T-helper 17 cell (primary cell): ENCODE measurements around the gene SKI. TPM values are rescaled to one million over a fixed set of nuclear protein-coding genes. Genes with fewer than 3 reads are reported as not detected.
"Not testable (repeated sequence)": the region's sequence is repeated elsewhere in the genome, so short reads cannot be mapped to it uniquely, and the experiment has no call there.

ENCODE experiments used
- ATAC-seq: fragments of 150-1000 bp; cut with Tn5 transposase; 2 replicates; pipeline ENCODE4 v1.10.0; 2021; ENCODE audit warnings: mild to moderate bottlenecking, moderate library complexity
- DNase-seq, 3 donors: peaks; one replicate each; pipeline versions ENCODE4 v3.0.0 to v3.0.0-alpha.2; 2020 to 2021
- H3K9me3 ChIP-seq: one replicate; pipeline ENCODE4 v1.7.0; 2013; ENCODE audit warnings: low read length, mild to moderate bottlenecking; ENCODE audit not compliant: control insufficient read depth, poor library complexity, severe bottlenecking
- H3K27ac Mint-ChIP-seq: one replicate; pipeline ENCODE4 v1.8.0; 2022; ENCODE audit warnings: mild to moderate bottlenecking, moderate library complexity, mixed read lengths
- H3K27me3 Mint-ChIP-seq: one replicate; pipeline ENCODE4 v1.8.0; 2022; ENCODE audit warnings: mixed read lengths
- H3K36me3 Mint-ChIP-seq: one replicate; pipeline ENCODE4 v1.8.0; 2022; ENCODE audit warnings: low read depth, mixed read lengths
- H3K4me1 Mint-ChIP-seq: one replicate; pipeline ENCODE4 v1.8.0; 2022; ENCODE audit warnings: mild to moderate bottlenecking, mixed read lengths
- H3K4me3 Mint-ChIP-seq: one replicate; pipeline ENCODE4 v1.8.0; 2022; ENCODE audit warnings: mild to moderate bottlenecking, moderate library complexity, mixed read lengths
- total RNA-seq, 4 donors: library from RNA in 2 of 4; stranded (reverse) in 2 of 4; gene quantifications; one replicate each; pipeline ENCODE4 v1.2.3 and lab custom pipeline; 2022 to 2026

Gene SKI
- total RNA-seq, 2 donors from 2014 or later: 183 to 215 TPM

- not testable (repeated sequence) for ATAC-seq, H3K4me1 Mint-ChIP-seq, DNase-seq, H3K36me3 Mint-ChIP-seq, H3K27me3 Mint-ChIP-seq, H3K27ac Mint-ChIP-seq, H3K9me3 ChIP-seq, H3K4me3 Mint-ChIP-seq
Observed at GRCh38 chr1:2331580-2331979, 103.5 kb downstream of the SKI start.

GRCh38 chr1:2334366-2334765, 106.2 kb downstream of the SKI start:
- no peak for ATAC-seq
- no peaks in the 10 kb centered on the region for H3K9me3 ChIP-seq
- Mint-ChIP-seq H3K27ac (no peak overlapping the region), H3K27me3 (no peaks in the 10 kb centered on the region), H3K36me3 (no peaks in the 10 kb centered on the region), H3K4me1 (peaks cover 2% of the 10 kb centered on the region), H3K4me3 (no peak overlapping the region)
- DNase-seq: no peak

GRCh38 chr1:2334883-2335534, 106.9 kb downstream of the SKI start:
- DNase-seq (no peak), ATAC-seq (no peak)
- no peaks in the 10 kb centered on the region for H3K36me3 Mint-ChIP-seq
- no peak overlapping the region for H3K4me3 Mint-ChIP-seq
- H3K4me1 Mint-ChIP-seq: peaks cover 2% of the 10 kb centered on the region
- H3K27me3 Mint-ChIP-seq: no peaks in the 10 kb centered on the region
- no peaks in the 10 kb centered on the region for H3K9me3 ChIP-seq
- no peak overlapping the region for H3K27ac Mint-ChIP-seq

- DNase-seq (no peak), ATAC-seq (no peak)
- Mint-ChIP-seq H3K27me3 (no peaks in the 10 kb centered on the region), H3K4me3 (no peak overlapping the region), H3K27ac (no peak overlapping the region), H3K4me1 (peaks cover 2% of the 10 kb centered on the region), H3K36me3 (no peaks in the 10 kb centered on the region)
- H3K9me3 ChIP-seq: no peaks in the 10 kb centered on the region
Observed at GRCh38 chr1:2335721-2336455, 107.8 kb downstream of the SKI start.

- peaks cover 2% of the 10 kb centered on the region for H3K4me1 Mint-ChIP-seq
- ATAC-seq: no peak
- no peak overlapping the region for H3K27ac Mint-ChIP-seq
- H3K27me3 Mint-ChIP-seq: no peaks in the 10 kb centered on the region
- no peak overlapping the region for H3K4me3 Mint-ChIP-seq
- no peaks in the 10 kb centered on the region for H3K36me3 Mint-ChIP-seq
- DNase-seq: no peak
- H3K9me3 ChIP-seq: no peaks in the 10 kb centered on the region
Observed at GRCh38 chr1:2336499-2336898, 108.4 kb downstream of the SKI start.

- no peaks in the 10 kb centered on the region for H3K36me3 Mint-ChIP-seq
- H3K27ac Mint-ChIP-seq: no peak overlapping the region
- ATAC-seq (no peak), DNase-seq (no peak)
- H3K9me3 ChIP-seq: no peaks in the 10 kb centered on the region
- no peak overlapping the region for H3K4me3 Mint-ChIP-seq
- no peaks in the 10 kb centered on the region for H3K27me3 Mint-ChIP-seq
- peaks cover 2% of the 10 kb centered on the region for H3K4me1 Mint-ChIP-seq
Observed at GRCh38 chr1:2337081-2337480, 109.0 kb downstream of the SKI start.

GRCh38 chr1:2337501-2337900, 109.4 kb downstream of the SKI start:
- Mint-ChIP-seq H3K4me3 (no peak overlapping the region), H3K4me1 (peaks cover 2% of the 10 kb centered on the region), H3K27me3 (no peaks in the 10 kb centered on the region), H3K27ac (no peak overlapping the region), H3K36me3 (no peaks in the 10 kb centered on the region)
- H3K9me3 ChIP-seq: no peaks in the 10 kb centered on the region
- no peak for DNase-seq
- no peak for ATAC-seq

- H3K27me3 Mint-ChIP-seq: no peaks in the 10 kb centered on the region
- no peak for DNase-seq
- no peak for ATAC-seq
- peaks cover 2% of the 10 kb centered on the region for H3K4me1 Mint-ChIP-seq
- H3K9me3 ChIP-seq: no peaks in the 10 kb centered on the region
- H3K27ac Mint-ChIP-seq: no peak overlapping the region
- H3K4me3 Mint-ChIP-seq: no peak overlapping the region
- no peaks in the 10 kb centered on the region for H3K36me3 Mint-ChIP-seq
Observed at GRCh38 chr1:2339206-2340085, 111.3 kb downstream of the SKI start.

GRCh38 chr1:2340086-2340917, 112.2 kb downstream of the SKI start:
- no peaks in the 10 kb centered on the region for H3K27me3 Mint-ChIP-seq
- peaks cover 2% of the 10 kb centered on the region for H3K4me1 Mint-ChIP-seq
- DNase-seq (no peak), ATAC-seq (no peak)
- H3K9me3 ChIP-seq: no peaks in the 10 kb centered on the region
- no peak overlapping the region for H3K4me3 Mint-ChIP-seq
- H3K27ac Mint-ChIP-seq: no peak overlapping the region
- H3K36me3 Mint-ChIP-seq: no peaks in the 10 kb centered on the region

GRCh38 chr1:2340918-2341254, 112.8 kb downstream of the SKI start:
- Mint-ChIP-seq H3K27ac (no peak overlapping the region), H3K36me3 (no peaks in the 10 kb centered on the region), H3K27me3 (no peaks in the 10 kb centered on the region), H3K4me3 (no peak overlapping the region), H3K4me1 (peaks cover 2% of the 10 kb centered on the region)
- no peak for DNase-seq
- ATAC-seq: no peak
- no peaks in the 10 kb centered on the region for H3K9me3 ChIP-seq

- Mint-ChIP-seq H3K27me3 (no peaks in the 10 kb centered on the region), H3K27ac (no peak overlapping the region), H3K4me3 (no peak overlapping the region), H3K4me1 (no peaks in the 10 kb centered on the region), H3K36me3 (no peaks in the 10 kb centered on the region)
- no peaks in the 10 kb centered on the region for H3K9me3 ChIP-seq
- ATAC-seq: no peak
- DNase-seq: no peak
Observed at GRCh38 chr1:2341706-2342383, 113.7 kb downstream of the SKI start.

GRCh38 chr1:2342384-2343022, 114.4 kb downstream of the SKI start:
- Mint-ChIP-seq H3K27ac (no peak overlapping the region), H3K4me3 (no peak overlapping the region), H3K36me3 (no peaks in the 10 kb centered on the region), H3K4me1 (no peaks in the 10 kb centered on the region), H3K27me3 (no peaks in the 10 kb centered on the region)
- no peak for ATAC-seq
- DNase-seq: no peak
- no peaks in the 10 kb centered on the region for H3K9me3 ChIP-seq
